ENCODE measurements around the gene HSF2BP. TPM values are rescaled to one million over a fixed set of nuclear protein-coding genes. Genes with fewer than 3 reads are reported as not detected.

The HSF2BP gene
- total RNA-seq, 4 donors from 2014 or later, result 0.63 to 1.2 (median 0.66) TPM; not detected in 1

DNA sequence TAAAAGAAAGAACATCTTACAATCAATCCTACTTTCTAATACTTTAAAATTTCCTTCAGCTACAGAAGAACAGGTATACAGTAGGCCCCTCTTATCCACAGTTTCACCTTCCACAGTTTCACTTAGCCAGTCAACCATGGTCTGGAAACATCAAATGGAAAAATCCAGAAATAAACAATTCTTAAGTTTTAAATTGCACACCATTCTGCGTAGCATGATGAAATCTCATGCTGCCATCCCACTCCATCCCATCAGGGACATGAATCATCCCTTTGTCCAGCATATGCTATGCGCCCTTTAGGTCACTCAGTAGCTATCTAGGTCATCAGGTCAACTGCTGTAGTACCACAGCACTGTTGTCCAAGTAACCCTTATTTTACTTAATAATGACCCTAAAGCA, 67.7 kb downstream of the HSF2BP start:
- DNase-seq (ENCODE audit: extremely low spot score), result no peak
- H3K9me3 ChIP-seq, result no peaks in the 10 kb centered on the region
- H3K36me3 ChIP-seq, result no peaks in the 10 kb centered on the region
- no peaks in the 10 kb centered on the region for H3K27me3 ChIP-seq
- WGBS, result 84% methylated on average over 2 of the region's 2 CpGs
- no peak overlapping the region for H3K4me3 ChIP-seq
- H3K4me1 ChIP-seq, result peaks cover 7 to 8% (median 8%) of the 10 kb centered on the region in 4 donors
- no peak overlapping the region for H3K27ac ChIP-seq (replicated peaks in 1 of 4)
- TF ChIP-seq POLR2AphosphoS5 (IDR thresholded peaks at IDR 0.05) (no peak), EP300 (IDR thresholded peaks at IDR 0.05) (no peak), POLR2A (IDR thresholded peaks at IDR 0.05; ENCODE audit: low read depth) (no peak), CTCF (IDR thresholded peaks at IDR 0.05) (no peak)
- intact Hi-C loops (cut with DNase I), result no loop called here

DNA sequence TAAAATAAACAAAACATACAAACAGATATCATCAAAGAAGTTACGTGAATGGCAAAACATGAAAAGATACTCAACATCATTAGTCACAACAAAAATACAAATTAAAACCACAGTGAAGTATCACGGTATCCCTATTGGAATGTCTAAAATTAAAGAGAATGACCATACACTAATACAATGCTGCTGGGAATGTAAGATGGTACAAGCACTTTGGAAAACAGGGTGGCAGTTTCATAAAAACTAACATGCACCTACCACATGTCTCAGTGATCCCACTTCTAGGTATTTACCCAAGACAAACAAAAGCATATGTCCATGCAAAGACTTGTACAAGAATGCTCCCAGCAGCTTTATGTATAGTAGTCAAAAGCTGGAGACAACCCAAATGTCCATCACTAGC, 69.1 kb downstream of the HSF2BP start:
- Histone ChIP-seq H3K4me3 (no peak overlapping the region), H3K36me3 (no peaks in the 10 kb centered on the region), H3K27me3 (no peaks in the 10 kb centered on the region), H3K9me3 (no peaks in the 10 kb centered on the region), H3K4me1 (peaks cover 18 to 22% (median 21%) of the 10 kb centered on the region in 4 donors), H3K27ac (replicated peaks in 1 of 4) (no peak overlapping the region)
- intact Hi-C loops (cut with DNase I), result no loop called here
- no peak for DNase-seq (ENCODE audit: extremely low spot score)
- TF ChIP-seq EP300 (IDR thresholded peaks at IDR 0.05) (no peak), POLR2AphosphoS5 (IDR thresholded peaks at IDR 0.05) (no peak), POLR2A (IDR thresholded peaks at IDR 0.05; ENCODE audit: low read depth) (no peak), CTCF (IDR thresholded peaks at IDR 0.05) (no peak)
- WGBS, result 90% methylated on average over 2 of the region's 2 CpGs

- intact Hi-C loops (cut with DNase I), result no loop called here
- no peak for DNase-seq (ENCODE audit: extremely low spot score)
- H3K36me3 ChIP-seq, result no peaks in the 10 kb centered on the region
- TF ChIP-seq CTCF (IDR thresholded peaks at IDR 0.05) (no peak), POLR2AphosphoS5 (IDR thresholded peaks at IDR 0.05) (no peak)
- H3K9me3 ChIP-seq, result no peaks in the 10 kb centered on the region
- no peak overlapping the region for H3K27ac ChIP-seq (replicated peaks in 1 of 4)
- 100% methylated on average over 1 of the region's 1 CpG for WGBS
- H3K4me1 ChIP-seq, result peaks cover 21 to 29% (median 24%) of the 10 kb centered on the region in 4 donors
- H3K4me3 ChIP-seq, result no peak overlapping the region
- H3K27me3 ChIP-seq, result no peaks in the 10 kb centered on the region
Observed at GRCh38 chr21:43588957-43589356, 70.3 kb downstream of the HSF2BP start.

- peak; percentile 94 for DNase-seq (ENCODE audit: extremely low spot score)
- H3K4me1 ChIP-seq, result peaks cover 21 to 29% (median 24%) of the 10 kb centered on the region in 4 donors
- no peaks in the 10 kb centered on the region for H3K27me3 ChIP-seq
- TF ChIP-seq POLR2AphosphoS5 (IDR thresholded peaks at IDR 0.05), result peak; percentile 90 to 95
- TF ChIP-seq EP300 (IDR thresholded peaks at IDR 0.05), result peak; percentile 77
- no peak for TF ChIP-seq POLR2A (IDR thresholded peaks at IDR 0.05; ENCODE audit: low read depth)
- intact Hi-C loops (cut with DNase I), result no loop called here
- no peak overlapping the region for H3K4me3 ChIP-seq
- H3K9me3 ChIP-seq, result no peaks in the 10 kb centered on the region
- H3K27ac ChIP-seq (replicated peaks in 1 of 4), result peak overlapping the region; percentile 75 to 81 (median 77)
- H3K36me3 ChIP-seq, result no peaks in the 10 kb centered on the region
- 17% methylated on average over 9 of the region's 9 CpGs for WGBS
Observed at GRCh38 chr21:43585924-43586413, 73.3 kb downstream of the HSF2BP start.

DNA sequence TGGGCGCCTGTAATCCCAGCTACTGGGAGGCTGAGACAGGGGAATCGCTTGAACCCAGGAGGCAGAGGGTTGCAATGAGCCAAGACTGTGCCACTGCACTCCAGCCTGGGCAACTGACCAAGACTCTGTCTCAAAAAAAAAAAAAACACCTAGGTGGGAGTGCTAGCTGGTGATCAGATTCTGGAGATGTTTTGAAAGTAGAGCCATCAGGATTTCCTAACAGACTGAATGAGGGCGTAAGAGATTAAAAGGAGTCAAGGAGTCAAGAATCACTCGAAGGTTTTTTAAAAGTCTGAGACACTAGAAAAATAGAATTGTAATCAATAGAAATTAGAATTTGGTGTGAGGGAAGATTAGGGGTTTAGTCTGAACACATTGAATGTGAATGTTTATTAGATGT, 73.8 kb downstream of the HSF2BP start:
- DNase-seq (ENCODE audit: extremely low spot score), result no peak
- Histone ChIP-seq H3K9me3 (no peaks in the 10 kb centered on the region), H3K27ac (replicated peaks in 1 of 4) (peak overlapping the region; percentile 75 to 81 (median 77)), H3K4me1 (peaks cover 21 to 29% (median 24%) of the 10 kb centered on the region in 4 donors), H3K36me3 (no peaks in the 10 kb centered on the region), H3K27me3 (no peaks in the 10 kb centered on the region), H3K4me3 (no peak overlapping the region)
- WGBS, result 85% methylated on average over 4 of the region's 4 CpGs
- intact Hi-C loops (cut with DNase I), result no loop called here
- TF ChIP-seq POLR2A (IDR thresholded peaks at IDR 0.05; ENCODE audit: low read depth) (no peak), CTCF (IDR thresholded peaks at IDR 0.05) (no peak), EP300 (IDR thresholded peaks at IDR 0.05) (no peak), POLR2AphosphoS5 (IDR thresholded peaks at IDR 0.05) (no peak)
